HepG2 (cell line): ENCODE data around the gene DENND4B. TPM values are rescaled to one million over a fixed set of nuclear protein-coding genes. Genes with fewer than 3 reads are reported as not detected.
A peak's percentile ranks its signal among the peaks of the same experiment; 100 is the strongest.

Experiments used
- FOXP1 ChIP-seq, 2 experiments: fragments of 450-650 bp in 1 of 2; IDR thresholded peaks; 2 replicates each; pipeline ENCODE4 v1.6.1; 2017 to 2018; ENCODE audit warnings: antibody characterized with exemption in 1 of 2
- HNF4G ChIP-seq, 2 experiments: sonication (generic) in 1 of 2; formaldehyde crosslinking in 1 of 2; IDR thresholded peaks; 2 replicates each; pipeline versions ENCODE4 v1.4.0 to v1.6.1; 2011 to 2020; ENCODE audit warnings: borderline replicate concordance in 2 of 2, low read depth in 2 of 2, mild to moderate bottlenecking in 2 of 2, low read length in 1 of 2, missing genetic modification reagents in 1 of 2, moderate library complexity in 1 of 2
- HNRNPLL ChIP-seq: fragments of 200-400 bp; formaldehyde crosslinking; IDR thresholded peaks from 2 replicates; pipeline ENCODE4 v1.6.1; 2017; ENCODE audit warnings: mild to moderate bottlenecking, low read depth, low read length; ENCODE audit not compliant: poor library complexity, severe bottlenecking
- KDM2A ChIP-seq: sonication (generic); formaldehyde crosslinking; IDR thresholded peaks from 2 replicates; pipeline ENCODE4 v1.4.0; 2020; ENCODE audit warnings: low read depth, missing genetic modification reagents, borderline replicate concordance
- MXD1 ChIP-seq: sonication (generic); formaldehyde crosslinking; IDR thresholded peaks from 2 replicates; pipeline ENCODE4 v1.4.0; 2020; ENCODE audit warnings: mild to moderate bottlenecking, missing genetic modification reagents
- PCBP2 ChIP-seq: fragments of 200-400 bp; formaldehyde crosslinking; optimal IDR thresholded peaks from 2 replicates; pipeline ENCODE3; 2018; ENCODE audit warnings: low read length, low read depth; ENCODE audit not compliant: poor library complexity, severe bottlenecking
- POLR2A ChIP-seq, 2 experiments: IDR thresholded peaks; 2 replicates each; pipeline ENCODE4 v1.6.1; 2011; ENCODE audit warnings: low read depth in 2 of 2, low read length in 2 of 2, mild to moderate bottlenecking in 1 of 2, moderate library complexity in 1 of 2; ENCODE audit not compliant: insufficient read depth in 1 of 2
- REL ChIP-seq: sonication (generic); formaldehyde crosslinking; conservative IDR thresholded peaks from 2 replicates; pipeline ENCODE4 v1.8.0; 2022; ENCODE audit warnings: mild to moderate bottlenecking, missing genetic modification reagents, moderate library complexity
- STAG1 ChIP-seq: sonication (generic); formaldehyde crosslinking; IDR thresholded peaks from 2 replicates; pipeline ENCODE4 v1.4.0; 2020; ENCODE audit warnings: missing genetic modification reagents
- ZNF281 ChIP-seq: sonication (generic); formaldehyde crosslinking; IDR thresholded peaks from 2 replicates; pipeline ENCODE4 v1.4.0; 2020; ENCODE audit warnings: missing genetic modification reagents, borderline replicate concordance
- ZNF331 ChIP-seq: sonication (generic); formaldehyde crosslinking; IDR thresholded peaks from 2 replicates; pipeline ENCODE4 v1.4.0; 2020; ENCODE audit warnings: missing genetic modification reagents
- ZSCAN20 ChIP-seq: sonication (generic); formaldehyde crosslinking; IDR thresholded peaks from 2 replicates; pipeline ENCODE4 v1.4.0; 2020; ENCODE audit warnings: missing genetic modification reagents, mild to moderate bottlenecking, borderline replicate concordance
- polyA plus RNA-seq, 8 experiments: library from polyadenylated mRNA; depleted of rRNA in 3 of 8; stranded (reverse) in 7 of 8; unstranded in 1 of 8; fragments of >200 nt; fragmentation: Illumina TruSeq in 4 of 8; extraction: Trizol in 4 of 8; gene quantifications; 2 replicates each; pipeline versions ENCODE4 v1.2.1 to v1.2.3, GENCODE V29; 2011 to 2016; ENCODE audit warnings: low read depth in 4 of 8, missing spikeins in 1 of 8, mixed read lengths in 1 of 8; ENCODE audit not compliant: insufficient read depth in 1 of 8
- total RNA-seq, 5 experiments: library from RNA; depleted of rRNA; stranded (reverse); fragments of >200 nt; fragmentation: Illumina TruSeq; extraction: Trizol; gene quantifications; 2 replicates each; pipeline ENCODE4 v1.2.3, GENCODE V29; 2016; ENCODE audit warnings: low read depth in 1 of 5
- TF ChIP-seq, protein P1 (sequence below): sonication (generic); formaldehyde crosslinking; IDR thresholded peaks from 2 replicates; pipeline ENCODE4 v1.4.0; 2020; ENCODE audit warnings: missing genetic modification reagents, borderline replicate concordance
- TF ChIP-seq, protein P2 (sequence below): sonication (generic); formaldehyde crosslinking; IDR thresholded peaks from 2 replicates; pipeline ENCODE4 v1.5.0; 2020; ENCODE audit warnings: missing genetic modification reagents
- TF ChIP-seq, protein P3 (sequence below): sonication (generic); formaldehyde crosslinking; IDR thresholded peaks from 2 replicates; pipeline ENCODE4 v1.5.1; 2020; ENCODE audit warnings: missing genetic modification reagents, mild to moderate bottlenecking, borderline replicate concordance

DENND4B gene
- total and polyA plus RNA-seq, 2 of the 13 experiments (the other 11 are each of a cell fraction or from before 2014, with no cell fraction given): 15.1 to 20.3 TPM

GRCh38 chr1:153967107-153967999, 20.8 kb upstream of the DENND4B start, which contains the start of gene CREB3L4 (continued):
- TF ChIP-seq, protein P1, sequence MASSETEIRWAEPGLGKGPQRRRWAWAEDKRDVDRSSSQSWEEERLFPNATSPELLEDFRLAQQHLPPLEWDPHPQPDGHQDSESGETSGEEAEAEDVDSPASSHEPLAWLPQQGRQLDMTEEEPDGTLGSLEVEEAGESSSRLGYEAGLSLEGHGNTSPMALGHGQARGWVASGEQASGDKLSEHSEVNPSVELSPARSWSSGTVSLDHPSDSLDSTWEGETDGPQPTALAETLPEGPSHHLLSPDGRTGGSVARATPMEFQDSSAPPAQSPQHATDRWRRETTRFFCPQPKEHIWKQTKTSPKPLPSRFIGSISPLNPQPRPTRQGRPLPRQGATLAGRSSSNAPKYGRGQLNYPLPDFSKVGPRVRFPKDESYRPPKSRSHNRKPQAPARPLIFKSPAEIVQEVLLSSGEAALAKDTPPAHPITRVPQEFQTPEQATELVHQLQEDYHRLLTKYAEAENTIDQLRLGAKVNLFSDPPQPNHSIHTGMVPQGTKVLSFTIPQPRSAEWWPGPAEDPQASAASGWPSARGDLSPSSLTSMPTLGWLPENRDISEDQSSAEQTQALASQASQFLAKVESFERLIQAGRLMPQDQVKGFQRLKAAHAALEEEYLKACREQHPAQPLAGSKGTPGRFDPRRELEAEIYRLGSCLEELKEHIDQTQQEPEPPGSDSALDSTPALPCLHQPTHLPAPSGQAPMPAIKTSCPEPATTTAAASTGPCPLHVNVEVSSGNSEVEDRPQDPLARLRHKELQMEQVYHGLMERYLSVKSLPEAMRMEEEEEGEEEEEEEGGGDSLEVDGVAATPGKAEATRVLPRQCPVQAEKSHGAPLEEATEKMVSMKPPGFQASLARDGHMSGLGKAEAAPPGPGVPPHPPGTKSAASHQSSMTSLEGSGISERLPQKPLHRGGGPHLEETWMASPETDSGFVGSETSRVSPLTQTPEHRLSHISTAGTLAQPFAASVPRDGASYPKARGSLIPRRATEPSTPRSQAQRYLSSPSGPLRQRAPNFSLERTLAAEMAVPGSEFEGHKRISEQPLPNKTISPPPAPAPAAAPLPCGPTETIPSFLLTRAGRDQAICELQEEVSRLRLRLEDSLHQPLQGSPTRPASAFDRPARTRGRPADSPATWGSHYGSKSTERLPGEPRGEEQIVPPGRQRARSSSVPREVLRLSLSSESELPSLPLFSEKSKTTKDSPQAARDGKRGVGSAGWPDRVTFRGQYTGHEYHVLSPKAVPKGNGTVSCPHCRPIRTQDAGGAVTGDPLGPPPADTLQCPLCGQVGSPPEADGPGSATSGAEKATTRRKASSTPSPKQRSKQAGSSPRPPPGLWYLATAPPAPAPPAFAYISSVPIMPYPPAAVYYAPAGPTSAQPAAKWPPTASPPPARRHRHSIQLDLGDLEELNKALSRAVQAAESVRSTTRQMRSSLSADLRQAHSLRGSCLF (CRISPR knock-in tag): peak; percentile 12; the same call in 1 of the 2 replicates
- TF ChIP-seq REL (CRISPR knock-in tag) (no peak), ZNF331 (peak; percentile 26), PCBP2 (no peak), ZNF281 (CRISPR knock-in tag) (peak; percentile 26; the same call in 1 of the 2 replicates), HNF4G (IDR thresholded peaks at IDR 0.05; ENCODE audit: borderline replicate concordance, low read depth, low read length) (no peak), HNF4G (CRISPR knock-in tag; IDR thresholded peaks at IDR 0.05; ENCODE audit: borderline replicate concordance, low read depth) (no peak), POLR2A (IDR thresholded peaks at IDR 0.05; ENCODE audit: insufficient read depth in 1 of 2, low read depth in 2 of 2, low read length in 2 of 2) (peak; percentile 93 to 96), ZSCAN20 (CRISPR knock-in tag) (no peak), HNRNPLL (peak; percentile 82), STAG1 (peak; percentile 29; the same call in 1 of the 2 replicates), FOXP1 (IDR thresholded peaks at IDR 0.05) (no peak), FOXP1 (CRISPR knock-in tag; IDR thresholded peaks at IDR 0.05) (peak; percentile 14; the same call in 1 of the 2 replicates), KDM2A (CRISPR knock-in tag) (peak; percentile 85), MXD1 (CRISPR knock-in tag) (peak; percentile 92)
- TF ChIP-seq, protein P2, sequence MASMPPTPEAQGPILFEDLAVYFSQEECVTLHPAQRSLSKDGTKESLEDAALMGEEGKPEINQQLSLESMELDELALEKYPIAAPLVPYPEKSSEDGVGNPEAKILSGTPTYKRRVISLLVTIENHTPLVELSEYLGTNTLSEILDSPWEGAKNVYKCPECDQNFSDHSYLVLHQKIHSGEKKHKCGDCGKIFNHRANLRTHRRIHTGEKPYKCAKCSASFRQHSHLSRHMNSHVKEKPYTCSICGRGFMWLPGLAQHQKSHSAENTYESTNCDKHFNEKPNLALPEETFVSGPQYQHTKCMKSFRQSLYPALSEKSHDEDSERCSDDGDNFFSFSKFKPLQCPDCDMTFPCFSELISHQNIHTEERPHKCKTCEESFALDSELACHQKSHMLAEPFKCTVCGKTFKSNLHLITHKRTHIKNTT (CRISPR knock-in tag): no peak
- TF ChIP-seq, protein P3, sequence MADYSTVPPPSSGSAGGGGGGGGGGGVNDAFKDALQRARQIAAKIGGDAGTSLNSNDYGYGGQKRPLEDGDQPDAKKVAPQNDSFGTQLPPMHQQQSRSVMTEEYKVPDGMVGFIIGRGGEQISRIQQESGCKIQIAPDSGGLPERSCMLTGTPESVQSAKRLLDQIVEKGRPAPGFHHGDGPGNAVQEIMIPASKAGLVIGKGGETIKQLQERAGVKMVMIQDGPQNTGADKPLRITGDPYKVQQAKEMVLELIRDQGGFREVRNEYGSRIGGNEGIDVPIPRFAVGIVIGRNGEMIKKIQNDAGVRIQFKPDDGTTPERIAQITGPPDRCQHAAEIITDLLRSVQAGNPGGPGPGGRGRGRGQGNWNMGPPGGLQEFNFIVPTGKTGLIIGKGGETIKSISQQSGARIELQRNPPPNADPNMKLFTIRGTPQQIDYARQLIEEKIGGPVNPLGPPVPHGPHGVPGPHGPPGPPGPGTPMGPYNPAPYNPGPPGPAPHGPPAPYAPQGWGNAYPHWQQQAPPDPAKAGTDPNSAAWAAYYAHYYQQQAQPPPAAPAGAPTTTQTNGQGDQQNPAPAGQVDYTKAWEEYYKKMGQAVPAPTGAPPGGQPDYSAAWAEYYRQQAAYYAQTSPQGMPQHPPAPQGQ (CRISPR knock-in tag): no peak; the same call in 1 of the 2 replicates
